ENCODE results near the gene IQSEC2.

DNA sequence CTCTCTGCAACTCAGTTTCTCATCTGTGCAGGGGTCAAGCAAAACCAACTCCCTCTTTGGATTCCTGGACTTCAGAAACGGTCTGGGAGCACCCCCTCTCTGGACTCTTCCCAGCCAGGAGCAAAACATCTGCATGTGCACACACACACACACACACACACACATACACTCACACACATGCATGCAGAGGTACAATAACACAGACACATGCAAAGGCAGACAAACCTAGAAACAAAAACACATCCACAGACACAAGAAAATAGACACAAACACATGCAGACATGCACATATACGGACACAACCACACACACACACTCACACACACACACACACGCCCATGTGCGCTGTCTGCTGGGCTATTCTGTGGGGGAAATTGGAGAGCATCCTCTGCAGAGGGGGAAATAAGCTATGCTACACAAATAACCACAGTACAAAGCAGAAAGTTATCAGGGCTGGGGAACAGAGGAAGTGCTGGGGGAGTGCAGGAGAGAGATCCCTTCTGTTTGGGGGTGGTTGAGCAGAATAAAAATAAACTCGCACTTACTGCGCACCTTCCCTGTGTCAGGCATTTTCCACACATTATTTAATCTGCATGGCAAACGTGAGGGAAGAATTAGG, 19.9 kb downstream of the IQSEC2 start:
- TF ChIP-seq, protein P1, sequence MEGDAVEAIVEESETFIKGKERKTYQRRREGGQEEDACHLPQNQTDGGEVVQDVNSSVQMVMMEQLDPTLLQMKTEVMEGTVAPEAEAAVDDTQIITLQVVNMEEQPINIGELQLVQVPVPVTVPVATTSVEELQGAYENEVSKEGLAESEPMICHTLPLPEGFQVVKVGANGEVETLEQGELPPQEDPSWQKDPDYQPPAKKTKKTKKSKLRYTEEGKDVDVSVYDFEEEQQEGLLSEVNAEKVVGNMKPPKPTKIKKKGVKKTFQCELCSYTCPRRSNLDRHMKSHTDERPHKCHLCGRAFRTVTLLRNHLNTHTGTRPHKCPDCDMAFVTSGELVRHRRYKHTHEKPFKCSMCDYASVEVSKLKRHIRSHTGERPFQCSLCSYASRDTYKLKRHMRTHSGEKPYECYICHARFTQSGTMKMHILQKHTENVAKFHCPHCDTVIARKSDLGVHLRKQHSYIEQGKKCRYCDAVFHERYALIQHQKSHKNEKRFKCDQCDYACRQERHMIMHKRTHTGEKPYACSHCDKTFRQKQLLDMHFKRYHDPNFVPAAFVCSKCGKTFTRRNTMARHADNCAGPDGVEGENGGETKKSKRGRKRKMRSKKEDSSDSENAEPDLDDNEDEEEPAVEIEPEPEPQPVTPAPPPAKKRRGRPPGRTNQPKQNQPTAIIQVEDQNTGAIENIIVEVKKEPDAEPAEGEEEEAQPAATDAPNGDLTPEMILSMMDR (conservative IDR thresholded peaks at IDR 0.05; ENCODE audit: low read depth, low read length) = no peak
- TF ChIP-seq EZH2 (IDR thresholded peaks at IDR 0.05; ENCODE audit: low read length, unreplicated experiment) = no peak
